Suppressor macrophage (primary cell): ENCODE results near the gene WASF3.
"Not testable (repeated sequence)": the region's sequence is repeated elsewhere in the genome, so short reads cannot be mapped to it uniquely, and the experiment has no call there.

Source experiments
- DNase-seq, 4 experiments: peaks; one replicate each; pipeline ENCODE4 v3.0.0-alpha.2; 2020 to 2022

WASF3 gene

DNA sequence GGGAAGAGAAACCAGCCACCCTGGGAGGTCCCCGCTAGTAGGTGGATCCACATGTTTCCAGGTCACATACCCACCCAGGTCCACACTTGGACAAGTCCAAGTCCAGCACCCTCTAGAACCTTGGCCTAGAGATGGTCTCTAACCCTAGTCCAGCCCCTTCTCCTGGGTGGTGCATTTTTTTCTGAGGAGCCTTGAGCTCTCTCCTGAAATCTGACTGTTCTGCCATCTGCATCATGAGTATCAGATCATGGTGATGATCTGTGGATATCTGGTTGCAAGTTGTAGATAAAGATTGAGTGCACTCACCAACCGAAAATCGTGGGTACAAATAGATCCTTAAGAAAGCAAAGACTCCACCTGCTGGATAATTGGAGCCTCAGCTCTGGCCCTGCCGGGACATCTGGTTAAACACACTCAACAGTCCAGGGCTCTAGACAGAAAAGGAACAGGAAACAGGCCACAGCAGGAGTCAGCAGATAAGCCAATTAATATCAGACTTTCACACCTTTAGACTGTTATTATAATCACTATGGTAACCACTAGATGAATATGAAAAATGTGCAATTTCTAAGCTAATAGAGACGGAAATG is 162.0 kb downstream of the WASF3 start:
- DNase-seq = peak; percentile 2 to 50 (median 26)

DNA sequence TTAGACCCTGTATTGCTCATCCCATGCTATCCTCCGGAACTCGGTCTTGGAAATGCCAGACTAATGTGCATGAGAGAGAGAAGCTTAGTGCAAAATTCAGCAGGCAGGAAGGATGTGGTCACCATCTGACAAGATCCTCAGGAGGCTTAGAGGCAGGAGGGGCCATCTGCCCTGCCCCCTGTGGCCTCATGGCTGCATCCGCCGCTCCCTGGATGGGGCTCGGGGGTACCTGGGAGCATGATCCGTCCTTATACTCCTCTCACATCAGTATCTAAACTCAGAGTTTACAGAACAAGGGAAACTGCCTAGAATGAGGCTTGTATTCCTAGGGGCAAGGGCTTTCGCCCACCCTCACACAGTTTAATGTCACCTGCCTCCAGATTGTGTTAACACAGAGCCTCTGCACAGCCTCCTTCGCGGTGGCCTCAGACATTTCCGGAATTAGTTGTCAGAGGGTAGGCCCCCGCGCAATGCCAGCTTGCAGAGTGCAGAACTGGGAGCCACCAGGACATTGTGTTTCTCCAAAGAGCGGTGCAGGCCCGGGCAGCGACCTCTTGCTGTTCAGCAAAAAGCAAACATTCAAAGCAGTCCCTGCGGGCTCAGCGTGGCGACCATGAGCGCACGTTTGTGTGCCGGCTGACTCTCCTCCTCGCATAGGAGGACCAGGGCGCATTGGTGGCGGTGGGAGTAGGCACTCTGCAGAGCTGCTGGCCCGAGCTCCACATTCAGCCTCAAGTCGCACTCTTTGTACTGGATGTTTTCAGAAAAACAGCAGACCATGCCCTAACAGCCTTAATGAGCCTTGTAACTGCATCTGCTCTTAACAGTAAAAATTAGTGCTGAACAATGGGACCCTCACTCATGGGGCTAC is 164.0 kb downstream of the WASF3 start:
- peak; percentile 5 to 62 (median 37) for DNase-seq

DNA sequence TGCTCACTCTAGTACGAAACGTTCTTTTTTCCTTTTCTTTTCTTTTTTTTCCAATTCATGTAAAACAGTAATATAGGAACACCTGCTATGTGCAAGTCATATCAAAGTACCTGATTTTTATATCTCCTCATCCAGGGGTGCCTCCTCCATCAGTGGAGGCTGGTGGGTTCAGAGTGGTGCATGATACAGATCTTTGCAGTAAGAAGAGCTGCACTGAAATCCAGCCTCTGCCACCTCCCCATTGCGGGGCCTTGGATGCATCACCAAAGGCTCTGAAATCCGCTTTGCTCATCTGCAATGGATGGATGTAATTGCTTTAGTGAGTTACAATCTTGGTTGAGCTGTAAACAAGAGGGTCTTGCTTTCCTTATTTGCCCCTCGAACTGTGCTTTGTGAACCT is 164.8 kb downstream of the WASF3 start:
- DNase-seq = no peak

DNA sequence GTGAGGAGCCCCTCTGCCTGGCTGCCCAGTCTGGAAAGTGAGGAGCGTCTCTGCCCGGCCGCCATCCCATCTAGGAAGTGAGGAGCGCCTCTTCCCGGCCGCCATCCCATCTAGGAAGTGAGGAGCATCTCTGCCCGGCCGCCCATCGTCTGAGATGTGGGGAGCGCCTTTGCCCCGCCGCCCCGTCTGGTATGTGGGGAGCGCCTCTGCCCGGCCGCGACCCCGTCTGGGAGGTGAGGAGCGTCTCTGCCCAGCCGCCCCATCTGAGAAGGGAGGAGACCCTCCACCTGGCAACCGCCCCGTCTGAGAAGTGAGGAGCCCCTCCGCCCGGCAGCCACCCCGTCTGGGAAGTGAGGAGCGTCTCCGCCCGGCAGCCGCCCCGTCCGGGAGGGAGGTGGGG is 166.1 kb downstream of the WASF3 start:
- DNase-seq = not testable (repeated sequence)

DNA sequence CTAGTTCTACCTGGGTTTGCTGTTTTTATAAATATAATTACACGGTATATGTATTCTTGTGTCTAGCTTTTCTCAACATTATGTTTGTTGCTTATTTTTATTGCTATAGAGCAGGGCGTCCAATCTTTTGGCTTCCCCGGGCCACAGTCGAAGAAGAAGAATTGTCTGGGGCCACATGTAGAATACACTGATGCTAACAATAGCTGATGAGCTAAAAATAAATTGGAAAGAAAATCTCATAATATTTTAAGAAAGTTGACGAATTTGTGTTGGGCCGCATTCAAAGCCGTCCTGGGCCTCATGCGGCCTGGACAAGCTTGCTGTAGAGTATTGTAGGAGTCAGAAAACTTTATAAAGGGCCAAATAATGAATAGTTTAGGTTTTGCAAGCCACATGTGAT is 169.2 kb downstream of the WASF3 start:
- DNase-seq = no peak

DNA sequence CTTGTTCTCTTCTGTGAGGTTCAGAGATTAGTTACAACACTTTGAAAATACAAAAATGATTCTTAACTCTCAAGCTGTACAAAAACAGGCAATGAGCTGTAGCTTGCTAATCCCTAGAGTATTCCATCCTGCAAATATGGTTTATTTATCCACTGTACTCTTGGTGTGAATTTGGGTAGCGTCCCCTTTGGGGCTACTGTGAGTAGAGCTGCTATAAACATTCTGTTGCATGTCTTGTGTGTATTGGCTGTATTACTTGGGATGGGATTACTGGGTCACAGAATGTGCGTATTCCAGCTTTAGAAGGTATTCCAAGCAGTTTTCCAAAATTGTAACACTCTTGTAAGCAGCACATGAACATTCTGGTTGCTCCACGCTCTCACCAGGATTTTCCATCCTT is 169.6 kb downstream of the WASF3 start:
- no peak for DNase-seq

DNA sequence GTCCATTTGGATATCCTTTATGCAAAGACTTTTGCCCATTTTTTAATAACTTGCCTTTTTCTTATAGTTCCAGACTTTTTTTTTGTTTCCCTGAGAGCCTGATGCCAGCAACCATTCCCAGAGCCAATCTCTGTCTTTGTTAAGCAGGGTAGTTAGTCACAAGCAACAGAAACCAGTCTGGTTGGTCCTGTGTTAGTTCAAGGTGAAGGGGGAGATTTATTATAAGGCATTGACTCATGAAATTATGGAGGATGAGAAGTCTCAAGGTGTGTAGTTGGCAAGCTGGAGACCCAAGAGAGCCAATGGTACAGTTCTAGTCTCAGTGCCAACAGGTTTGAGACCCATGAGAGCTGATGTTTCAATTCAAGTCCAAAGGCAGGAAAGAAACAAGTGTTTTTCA is 170.2 kb downstream of the WASF3 start:
- DNase-seq = no peak

DNA sequence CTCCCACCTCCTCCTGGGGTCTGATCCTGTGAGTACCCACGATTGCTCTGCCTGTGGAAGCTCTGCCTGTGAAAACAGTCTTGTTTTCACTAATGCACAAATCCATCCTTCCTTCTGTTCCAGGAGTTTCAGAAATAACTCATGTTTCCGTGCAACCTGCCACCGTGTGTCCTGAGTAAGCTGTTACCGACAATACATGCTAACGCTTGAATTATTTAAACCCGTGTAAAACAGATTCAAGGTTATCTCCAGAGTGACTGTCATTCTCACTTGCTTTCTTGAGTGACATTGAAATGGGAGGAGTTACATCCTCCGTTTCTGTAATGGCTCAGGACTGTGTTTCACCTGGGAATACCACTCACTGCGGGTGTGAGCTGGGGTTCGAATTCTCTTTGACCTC is 178.2 kb downstream of the WASF3 start:
- no peak for DNase-seq
